GM23248 (cell line): ENCODE data around the gene MEIG1. TPM values are rescaled to one million over a fixed set of nuclear protein-coding genes. Genes with fewer than 3 reads are reported as not detected.
"Not testable (repeated sequence)": the region's sequence is repeated elsewhere in the genome, so short reads cannot be mapped to it uniquely, and the experiment has no call there.

Experiments
- DNase-seq: peaks from one replicate; pipeline ENCODE4 v3.0.0-alpha.2; 2015
- H2AFZ ChIP-seq: fragments of 200-600 bp; sonication (generic); 2 replicates; pipeline ENCODE4 v1.6.1; 2016; ENCODE audit warnings: antibody characterized with exemption
- H3F3A ChIP-seq: fragments of 200-600 bp; sonication (generic); 2 replicates; pipeline ENCODE4 v1.6.1; 2016; ENCODE audit warnings: mild to moderate bottlenecking, antibody characterized with exemption, mixed run types; ENCODE audit not compliant: insufficient read depth
- H3K27ac ChIP-seq: fragments of 200-600 bp; sonication (generic); 2 replicates; pipeline ENCODE4 v1.5.1; 2016; ENCODE audit warnings: mild to moderate bottlenecking
- H3K27me3 ChIP-seq: fragments of 200-600 bp; sonication (generic); replicated peaks from 2 replicates; pipeline ENCODE4 v1.6.1; 2016; ENCODE audit warnings: mild to moderate bottlenecking; ENCODE audit not compliant: insufficient read depth
- H3K36me3 ChIP-seq: fragments of 200-600 bp; sonication (generic); 2 replicates; pipeline ENCODE4 v1.6.1; 2016; ENCODE audit warnings: low read depth, mild to moderate bottlenecking
- H3K4me1 ChIP-seq: fragments of 200-600 bp; sonication (generic); 2 replicates; pipeline ENCODE4 v1.6.1; 2016; ENCODE audit warnings: mild to moderate bottlenecking; ENCODE audit not compliant: insufficient read depth
- H3K4me2 ChIP-seq: fragments of 200-600 bp; sonication (generic); one replicate; pipeline ENCODE4 v1.6.1; 2016; ENCODE audit warnings: mild to moderate bottlenecking; ENCODE audit not compliant: unreplicated experiment
- H3K4me3 ChIP-seq: fragments of 200-600 bp; sonication (generic); 2 replicates; pipeline ENCODE4 v1.5.1; 2016; ENCODE audit warnings: mild to moderate bottlenecking
- H3K79me2 ChIP-seq: fragments of 200-600 bp; sonication (generic); 2 replicates; pipeline ENCODE4 v1.6.1; 2016; ENCODE audit warnings: mild to moderate bottlenecking; ENCODE audit not compliant: insufficient read depth
- H3K9ac ChIP-seq: fragments of 200-600 bp; sonication (generic); 2 replicates; pipeline ENCODE4 v1.6.1; 2016; ENCODE audit warnings: mild to moderate bottlenecking
- H3K9me2 ChIP-seq: fragments of 200-600 bp; sonication (generic); 2 replicates; pipeline ENCODE4 v1.6.1; 2016; ENCODE audit warnings: mixed run types, mild to moderate bottlenecking, moderate library complexity; ENCODE audit not compliant: insufficient read depth
- H3K9me3 ChIP-seq: fragments of 200-600 bp; sonication (generic); one replicate; pipeline ENCODE4 v1.6.1; 2017; ENCODE audit warnings: low read depth
- H4K20me1 ChIP-seq: fragments of 200-600 bp; sonication (generic); 2 replicates; pipeline ENCODE4 v1.6.0; 2016; ENCODE audit not compliant: insufficient read depth
- EZH2 ChIP-seq: fragments of 200-600 bp; sonication (generic); IDR thresholded peaks from 2 replicates; pipeline ENCODE4 v1.6.1; 2018; ENCODE audit warnings: antibody characterized with exemption, mild to moderate bottlenecking; ENCODE audit not compliant: insufficient read depth, poor library complexity, severe bottlenecking
- EZH2phosphoT487 ChIP-seq: fragments of 200-600 bp; sonication (generic); IDR thresholded peaks from 2 replicates; pipeline ENCODE4 v1.6.1; 2018; ENCODE audit warnings: antibody characterized with exemption, moderate library complexity, mild to moderate bottlenecking, low read depth; ENCODE audit not compliant: insufficient read depth
- WGBS, 2 experiments: methylation state at CpG; one replicate each; pipeline ENCODE4 v1.1.6; 2015 to 2017; ENCODE audit warnings: low lambda C conversion rate in 2 of 2, low coverage in 1 of 2; ENCODE audit errors: missing lambda C conversion rate in 2 of 2; 5-methylcytosine and 5-hydroxymethylcytosine counted together
- in situ Hi-C: fragments of 300-500 bp; cut with MboI; formaldehyde crosslinking; loops from 2 replicates; pipeline ENCODE4 v1.15.0; 2020
- polyA plus RNA-seq: library from polyadenylated mRNA; unstranded; fragments of >200 nt; fragmentation: Nextera tagmentation; extraction: Ambion mirVana; gene quantifications from 2 replicates; pipeline ENCODE4 v1.2.1, GENCODE V29; 2016
- total RNA-seq: library from RNA; depleted of rRNA; stranded (reverse); fragments of >200 nt; shearing (Covaris generic); gene quantifications from 2 replicates; pipeline ENCODE4 v1.2.3, GENCODE V29; 2014; rRNA removed

MEIG1 gene
- total and polyA plus RNA-seq, 2 experiments from 2014 or later = 0.43 TPM; not detected in 1

DNA sequence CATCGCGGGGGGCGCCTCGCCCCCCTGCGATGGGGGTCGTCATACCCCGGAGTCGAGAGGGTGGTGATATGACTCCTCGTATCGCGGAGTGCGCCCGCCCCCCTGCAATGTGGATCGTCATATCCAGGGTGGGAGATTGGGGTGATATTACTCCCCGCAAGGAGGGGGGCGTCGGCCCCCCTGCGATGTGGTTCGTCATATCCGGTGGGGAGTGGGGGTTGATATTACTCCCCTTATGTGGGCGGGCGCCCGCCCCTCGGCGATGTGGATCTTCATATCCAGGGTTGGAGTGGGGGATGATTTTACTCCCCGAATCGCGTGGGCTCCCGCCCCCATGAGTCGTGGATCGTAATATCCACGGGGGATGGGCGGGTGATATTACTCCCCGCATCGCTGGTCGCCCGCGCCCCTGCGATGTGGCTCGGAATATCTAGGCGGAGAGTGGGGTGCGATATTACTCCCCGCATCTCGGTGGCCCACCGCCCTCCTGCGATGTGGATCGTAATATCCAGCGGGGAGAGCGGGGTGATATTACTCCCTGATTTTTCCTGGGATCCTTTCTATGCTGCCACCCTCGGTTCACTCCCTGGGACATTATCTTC is 36.9 kb downstream of the MEIG1 start:
- no peak for TF ChIP-seq EZH2
- no peak for TF ChIP-seq EZH2phosphoT487
- no peaks in the 10 kb centered on the region for H3K36me3 ChIP-seq
- H3K4me2 ChIP-seq = no peak overlapping the region
- 60 to 72% methylated on average over 41 to 49 of the region's 50 CpGs for WGBS, 2 experiments
- no peaks in the 10 kb centered on the region for H3F3A ChIP-seq
- no peak overlapping the region for H2AFZ ChIP-seq
- H3K4me1 ChIP-seq = no peaks in the 10 kb centered on the region
- DNase-seq = no peak
- H4K20me1 ChIP-seq = no peaks in the 10 kb centered on the region
- H3K9ac ChIP-seq = no peak overlapping the region
- no peak overlapping the region for H3K4me3 ChIP-seq
- H3K9me3 ChIP-seq = no peaks in the 10 kb centered on the region
- in situ Hi-C loops = no loop called here
- H3K27ac ChIP-seq = no peak overlapping the region
- H3K9me2 ChIP-seq = no peaks in the 10 kb centered on the region
- H3K27me3 ChIP-seq = no peaks in the 10 kb centered on the region
- no peaks in the 10 kb centered on the region for H3K79me2 ChIP-seq

DNA sequence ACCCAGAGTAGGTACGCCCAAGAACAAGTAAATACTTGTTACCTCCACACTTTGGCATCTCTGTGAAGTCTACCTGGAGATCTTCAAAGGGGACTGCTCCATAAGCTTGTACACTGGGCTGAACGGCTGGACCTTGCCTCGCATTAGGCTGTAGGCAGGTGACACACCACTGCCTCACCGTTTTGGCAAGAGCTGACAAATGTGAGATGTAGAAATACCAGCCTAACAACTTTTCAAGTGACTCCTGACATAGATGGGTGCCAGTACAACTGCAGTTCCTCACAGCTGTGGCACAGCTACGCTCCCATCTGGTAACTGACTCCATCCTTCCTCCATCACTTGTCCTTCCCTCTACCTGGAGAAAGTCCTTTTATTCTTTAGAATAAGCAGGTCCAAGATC is 54.3 kb downstream of the MEIG1 start:
- H4K20me1 ChIP-seq, H3F3A ChIP-seq, H3K27ac ChIP-seq, H2AFZ ChIP-seq, H3K4me2 ChIP-seq, H3K9ac ChIP-seq, in situ Hi-C loops, H3K4me3 ChIP-seq, H3K9me3 ChIP-seq, H3K9me2 ChIP-seq, H3K4me1 ChIP-seq, H3K27me3 ChIP-seq, DNase-seq, H3K36me3 ChIP-seq, H3K79me2 ChIP-seq: not testable (repeated sequence)
- 54 to 63% methylated on average over 5 of the region's 5 CpGs for WGBS, 2 experiments

DNA sequence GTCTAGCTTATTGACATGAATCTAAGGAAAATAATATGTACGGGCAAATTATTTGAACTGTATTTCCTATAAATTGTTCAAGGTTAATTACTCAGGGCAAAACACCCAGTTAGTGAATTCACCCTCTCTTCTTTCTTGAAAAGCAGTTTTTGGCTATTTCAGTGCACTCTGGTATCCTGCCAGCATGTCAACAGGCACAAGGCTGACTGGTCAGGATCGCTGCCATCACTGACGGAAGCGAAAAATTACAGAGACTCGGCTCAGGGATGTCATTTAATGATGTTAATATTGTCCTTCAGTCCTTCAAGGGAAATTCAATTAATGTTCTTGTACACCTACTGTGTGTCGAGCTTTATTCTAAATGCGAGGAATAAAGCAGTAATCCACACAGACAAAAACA is 56.3 kb downstream of the MEIG1 start:
- no peak overlapping the region for H3K27ac ChIP-seq
- WGBS, 2 experiments = 48 to 49% methylated on average over 7 of the region's 7 CpGs
- H3K9me2 ChIP-seq = no peaks in the 10 kb centered on the region
- no peak overlapping the region for H3K4me3 ChIP-seq
- no peaks in the 10 kb centered on the region for H3K4me1 ChIP-seq
- no peaks in the 10 kb centered on the region for H3K9me3 ChIP-seq
- H3K79me2 ChIP-seq = no peaks in the 10 kb centered on the region
- H3K9ac ChIP-seq = no peak overlapping the region
- no peaks in the 10 kb centered on the region for H4K20me1 ChIP-seq
- no peaks in the 10 kb centered on the region for H3K36me3 ChIP-seq
- H3F3A ChIP-seq = no peaks in the 10 kb centered on the region
- in situ Hi-C loops = no loop called here
- peak; percentile 6 for DNase-seq
- no peaks in the 10 kb centered on the region for H3K27me3 ChIP-seq
- TF ChIP-seq EZH2phosphoT487 = no peak
- no peak for TF ChIP-seq EZH2
- H3K4me2 ChIP-seq = no peak overlapping the region
- no peak overlapping the region for H2AFZ ChIP-seq

- H3K27me3 ChIP-seq, H3K9me2 ChIP-seq, in situ Hi-C loops, H3K4me1 ChIP-seq, H3K79me2 ChIP-seq, H3F3A ChIP-seq, H3K4me2 ChIP-seq, H4K20me1 ChIP-seq, H3K36me3 ChIP-seq, H3K9ac ChIP-seq, H3K27ac ChIP-seq, H3K9me3 ChIP-seq, H3K4me3 ChIP-seq: not testable (repeated sequence)
- WGBS, 2 experiments = 74 to 83% methylated on average over 4 to 5 of the region's 5 CpGs
- peak; percentile 2 for DNase-seq
- peak overlapping the region; percentile 39; the same call in 1 of the 2 replicates for H2AFZ ChIP-seq
Measured at GRCh38 chr10:15020966-15021365, 61.8 kb downstream of the MEIG1 start.

Other genes with a start within 250 kb of the MEIG1 start
- gene FAM107B, start 184.5 kb upstream of the MEIG1 start, total RNA-seq = 5.2 and 5.3 TPM in 2 replicates
- gene FAM107B, start 184.5 kb upstream of the MEIG1 start, polyA plus RNA-seq = 3.4 and 5.2 TPM in 2 replicates
- gene CDNF, start 121.4 kb upstream of the MEIG1 start, total RNA-seq = 0.32 and 1.0 TPM in 2 replicates
- gene CDNF, start 121.4 kb upstream of the MEIG1 start, polyA plus RNA-seq = 1.0 and 1.3 TPM in 2 replicates
- gene HSPA14, start 121.1 kb upstream of the MEIG1 start, total RNA-seq = 14.9 and 15.6 TPM in 2 replicates
- 18.3 and 21.0 TPM in 2 replicates for gene HSPA14, start 121.1 kb upstream of the MEIG1 start, polyA plus RNA-seq
- gene MSANTD7, start 121.1 kb upstream of the MEIG1 start, total RNA-seq = 13.8 and 15.9 TPM in 2 replicates
- 7.2 and 7.4 TPM in 2 replicates for gene MSANTD7, start 121.1 kb upstream of the MEIG1 start, polyA plus RNA-seq
- 14.6 and 21.8 TPM in 2 replicates for gene SUV39H2, start 80.5 kb upstream of the MEIG1 start, total RNA-seq
- 8.9 and 9.3 TPM in 2 replicates for gene SUV39H2, start 80.5 kb upstream of the MEIG1 start, polyA plus RNA-seq
- gene DCLRE1C, start 5.3 kb upstream of the MEIG1 start, total RNA-seq = 7.5 and 8.2 TPM in 2 replicates
- 9.8 and 11.3 TPM in 2 replicates for gene DCLRE1C, start 5.3 kb upstream of the MEIG1 start, polyA plus RNA-seq
- gene OLAH, start 84.6 kb downstream of the MEIG1 start, total RNA-seq = not detected in 2 replicates
- gene OLAH, start 84.6 kb downstream of the MEIG1 start, polyA plus RNA-seq = not detected in 2 replicates
- gene ACBD7, start 129.4 kb downstream of the MEIG1 start, total RNA-seq = 0.11 and 0.13 TPM in 2 replicates
- not detected in 2 replicates for gene ACBD7, start 129.4 kb downstream of the MEIG1 start, polyA plus RNA-seq
- 8.0 and 8.9 TPM in 2 replicates for gene RPP38, start 138.0 kb downstream of the MEIG1 start, total RNA-seq
- gene RPP38, start 138.0 kb downstream of the MEIG1 start, polyA plus RNA-seq = 19.0 and 22.1 TPM in 2 replicates
- gene NMT2, start 209.3 kb downstream of the MEIG1 start, total RNA-seq = 28.6 and 35.9 TPM in 2 replicates
- gene NMT2, start 209.3 kb downstream of the MEIG1 start, polyA plus RNA-seq = 24.9 and 26.3 TPM in 2 replicates